HepG2 (cell line): ENCODE results near the gene ESPN. TPM values are rescaled to one million over a fixed set of nuclear protein-coding genes. Genes with fewer than 3 reads are reported as not detected.

Source experiments
- ARNT2 ChIP-seq: sonication (generic); formaldehyde crosslinking; IDR thresholded peaks from 2 replicates; pipeline ENCODE4 v1.8.0; 2022; ENCODE audit warnings: mild to moderate bottlenecking, low read depth, missing genetic modification reagents, moderate library complexity
- CHD4 ChIP-seq: fragments of 200-600 bp; sonication (generic); IDR thresholded peaks from 2 replicates; pipeline ENCODE4 v1.7.0; 2017; ENCODE audit warnings: mild to moderate bottlenecking, low read length, borderline replicate concordance
- HNF4G ChIP-seq, 2 experiments: sonication (generic) in 1 of 2; formaldehyde crosslinking in 1 of 2; IDR thresholded peaks; 2 replicates each; pipeline versions ENCODE4 v1.4.0 to v1.6.1; 2011 to 2020; ENCODE audit warnings: borderline replicate concordance in 2 of 2, low read depth in 2 of 2, mild to moderate bottlenecking in 2 of 2, low read length in 1 of 2, missing genetic modification reagents in 1 of 2, moderate library complexity in 1 of 2
- KIAA2018 ChIP-seq: sonication (generic); formaldehyde crosslinking; IDR thresholded peaks from 2 replicates; pipeline ENCODE4 v1.5.0; 2020; ENCODE audit warnings: mild to moderate bottlenecking, missing genetic modification reagents, borderline replicate concordance
- MATR3 ChIP-seq: sonication (generic); formaldehyde crosslinking; IDR thresholded peaks from 2 replicates; pipeline ENCODE4 v1.4.0; 2020; ENCODE audit warnings: missing genetic modification reagents
- PHB2 ChIP-seq: fragments of 450-650 bp; IDR thresholded peaks from 2 replicates; pipeline ENCODE4 v1.6.1; 2018; ENCODE audit not compliant: partially characterized antibody
- RNF219 ChIP-seq: sonication (generic); formaldehyde crosslinking; IDR thresholded peaks from 2 replicates; pipeline ENCODE4 v1.5.0; 2020; ENCODE audit warnings: mild to moderate bottlenecking, missing genetic modification reagents
- SATB2 ChIP-seq: sonication (generic); formaldehyde crosslinking; IDR thresholded peaks from 2 replicates; pipeline ENCODE4 v1.5.0; 2020; ENCODE audit warnings: missing genetic modification reagents
- SRY ChIP-seq: sonication (generic); formaldehyde crosslinking; IDR thresholded peaks from 2 replicates; pipeline ENCODE4 v1.8.0; 2022; ENCODE audit warnings: mild to moderate bottlenecking, missing genetic modification reagents
- STAT5B ChIP-seq: sonication (generic); formaldehyde crosslinking; IDR thresholded peaks from 2 replicates; pipeline ENCODE4 v1.4.0; 2020; ENCODE audit warnings: missing genetic modification reagents
- THAP8 ChIP-seq: sonication (generic); formaldehyde crosslinking; IDR thresholded peaks from 2 replicates; pipeline ENCODE4 v1.5.1; 2020; ENCODE audit warnings: missing genetic modification reagents, mild to moderate bottlenecking, borderline replicate concordance
- ZBTB21 ChIP-seq: sonication (generic); formaldehyde crosslinking; IDR thresholded peaks from 2 replicates; pipeline ENCODE4 v1.4.0; 2020; ENCODE audit warnings: missing genetic modification reagents
- ZNF121 ChIP-seq: sonication (generic); formaldehyde crosslinking; IDR thresholded peaks from 2 replicates; pipeline ENCODE4 v1.5.0; 2020; ENCODE audit warnings: mild to moderate bottlenecking, missing genetic modification reagents
- ZNF180 ChIP-seq: sonication (generic); formaldehyde crosslinking; IDR thresholded peaks from 2 replicates; pipeline ENCODE4 v1.4.0; 2020; ENCODE audit warnings: low read depth, missing genetic modification reagents, borderline replicate concordance
- polyA plus RNA-seq, 8 experiments: library from polyadenylated mRNA; depleted of rRNA in 3 of 8; stranded (reverse) in 7 of 8; unstranded in 1 of 8; fragments of >200 nt; fragmentation: Illumina TruSeq in 4 of 8; extraction: Trizol in 4 of 8; gene quantifications; 2 replicates each; pipeline versions ENCODE4 v1.2.1 to v1.2.3, GENCODE V29; 2011 to 2016; ENCODE audit warnings: low read depth in 4 of 8, missing spikeins in 1 of 8, mixed read lengths in 1 of 8; ENCODE audit not compliant: insufficient read depth in 1 of 8
- total RNA-seq, 5 experiments: library from RNA; depleted of rRNA; stranded (reverse); fragments of >200 nt; fragmentation: Illumina TruSeq; extraction: Trizol; gene quantifications; 2 replicates each; pipeline ENCODE4 v1.2.3, GENCODE V29; 2016; ENCODE audit warnings: low read depth in 1 of 5
- TF ChIP-seq, protein P1 (sequence below): sonication (generic); formaldehyde crosslinking; IDR thresholded peaks from 2 replicates; pipeline ENCODE4 v1.9.0; 2022; ENCODE audit warnings: low read depth, missing genetic modification reagents

ESPN gene
- total and polyA plus RNA-seq, 2 of the 13 experiments (the other 11 are each of a cell fraction or from before 2014, with no cell fraction given), result 48.6 to 54.2 TPM

GRCh38 chr1:6447818-6448748 is 23.5 kb downstream of the ESPN start (continued):
- TF ChIP-seq ZNF121 (CRISPR knock-in tag), result no peak
- no peak for TF ChIP-seq RNF219 (CRISPR knock-in tag)
- no peak for TF ChIP-seq KIAA2018
- no peak for TF ChIP-seq ZBTB21 (CRISPR knock-in tag)
- TF ChIP-seq SRY (CRISPR knock-in tag), result no peak
- TF ChIP-seq CHD4, result no peak
- no peak; the same call in 1 of the 2 replicates for TF ChIP-seq HNF4G (IDR thresholded peaks at IDR 0.05; ENCODE audit: borderline replicate concordance, low read depth, low read length)
- no peak for TF ChIP-seq HNF4G (CRISPR knock-in tag; IDR thresholded peaks at IDR 0.05; ENCODE audit: borderline replicate concordance, low read depth)
- no peak for TF ChIP-seq PHB2
- TF ChIP-seq, protein P1, sequence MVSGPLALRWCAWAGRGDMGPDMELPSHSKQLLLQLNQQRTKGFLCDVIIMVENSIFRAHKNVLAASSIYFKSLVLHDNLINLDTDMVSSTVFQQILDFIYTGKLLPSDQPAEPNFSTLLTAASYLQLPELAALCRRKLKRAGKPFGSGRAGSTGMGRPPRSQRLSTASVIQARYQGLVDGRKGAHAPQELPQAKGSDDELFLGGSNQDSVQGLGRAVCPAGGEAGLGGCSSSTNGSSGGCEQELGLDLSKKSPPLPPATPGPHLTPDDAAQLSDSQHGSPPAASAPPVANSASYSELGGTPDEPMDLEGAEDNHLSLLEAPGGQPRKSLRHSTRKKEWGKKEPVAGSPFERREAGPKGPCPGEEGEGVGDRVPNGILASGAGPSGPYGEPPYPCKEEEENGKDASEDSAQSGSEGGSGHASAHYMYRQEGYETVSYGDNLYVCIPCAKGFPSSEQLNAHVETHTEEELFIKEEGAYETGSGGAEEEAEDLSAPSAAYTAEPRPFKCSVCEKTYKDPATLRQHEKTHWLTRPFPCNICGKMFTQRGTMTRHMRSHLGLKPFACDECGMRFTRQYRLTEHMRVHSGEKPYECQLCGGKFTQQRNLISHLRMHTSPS, result peak; percentile 98
- peak; percentile 63; the same call in 1 of the 2 replicates for TF ChIP-seq ARNT2 (CRISPR knock-in tag)
- TF ChIP-seq STAT5B, result no peak
- no peak for TF ChIP-seq SATB2
- TF ChIP-seq THAP8, result no peak
- TF ChIP-seq MATR3 (CRISPR knock-in tag), result no peak
- TF ChIP-seq ZNF180 (CRISPR knock-in tag), result no peak
